HG02943 (cell line): Measurements from ENCODE around the gene FNBP1.

Experiments used
- ATAC-seq: cut with Tn5 transposase; IDR thresholded peaks from one replicate; pipeline ENCODE4 v1.9.1; 2021; ENCODE audit warnings: mild to moderate bottlenecking, low read depth, moderate library complexity; ENCODE audit not compliant: unreplicated experiment

FNBP1 gene

GRCh38 chr9:129839324-129840023, 203.5 kb downstream of the FNBP1 start:
- ATAC-seq, result no peak

GRCh38 chr9:129838707-129839259, 204.2 kb downstream of the FNBP1 start:
- no peak for ATAC-seq
